Tibial nerve (tissue), 4 donors: ENCODE results near the gene CDH5.

Experiments
- CTCF ChIP-seq, 5 experiments: fragments of 200-600 bp in 3 of 5; fragments of 450-650 bp in 2 of 5; sonication (generic) in 3 of 5; IDR thresholded peaks; one replicate each; pipeline ENCODE4 v1.5.1; 2016 to 2019; ENCODE audit warnings: antibody characterized with exemption in 5 of 5, mild to moderate bottlenecking in 3 of 5, moderate library complexity in 2 of 5
- EP300 ChIP-seq, 2 donors: sonication (generic); formaldehyde crosslinking; IDR thresholded peaks; one replicate each; pipeline ENCODE4 v1.6.1; 2017; ENCODE audit warnings: antibody characterized with exemption in 2 of 2, mild to moderate bottlenecking in 1 of 2
- POLR2A ChIP-seq, 2 donors: fragments of 450-650 bp; IDR thresholded peaks; one replicate each; pipeline ENCODE4 v1.6.1; 2017; ENCODE audit warnings: antibody characterized with exemption in 2 of 2, mild to moderate bottlenecking in 2 of 2, moderate library complexity in 2 of 2

GRCh38 chr16:66353055-66353454 is 13.4 kb upstream of the CDH5 start:
- TF ChIP-seq CTCF (IDR thresholded peaks at IDR 0.05): no peak
- TF ChIP-seq POLR2A (IDR thresholded peaks at IDR 0.05): no peak
- no peak for TF ChIP-seq EP300 (IDR thresholded peaks at IDR 0.05)
